Stimulated activated CD4-positive, alpha-beta T cell treated with anti-CD3 and anti-CD28 coated beads, Interleukin-1b, Interleukin-23, amount 100 ng/mL, for 1 hour (primary cell): ENCODE results near the gene LHPP.

Source experiments
- DNase-seq, 2 donors: peaks; one replicate each; pipeline ENCODE4 v3.0.0-alpha.2; 2020; ENCODE audit warnings: low read depth in 2 of 2

Gene LHPP

DNA sequence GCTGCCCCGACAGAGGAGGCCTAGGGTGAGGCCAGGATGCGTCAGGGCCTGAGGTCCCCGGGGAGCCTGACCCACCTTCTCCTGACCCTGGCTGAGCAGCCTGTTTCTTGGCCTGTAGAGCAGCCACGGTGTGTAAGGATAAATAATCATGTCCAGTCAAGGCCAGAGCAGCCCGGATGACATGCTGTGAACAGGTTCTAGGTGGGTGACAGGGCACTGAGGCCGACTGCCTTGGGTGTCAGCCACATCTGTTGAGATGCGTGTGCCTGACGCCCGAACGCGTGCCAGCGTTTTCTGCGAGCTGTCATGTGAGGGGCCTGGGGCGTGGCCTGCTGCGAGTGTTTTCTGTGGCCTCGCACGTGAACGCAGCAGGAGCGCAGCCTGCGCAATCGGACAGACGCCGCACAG is 164.2 kb downstream of the LHPP start:
- no peak for DNase-seq

DNA sequence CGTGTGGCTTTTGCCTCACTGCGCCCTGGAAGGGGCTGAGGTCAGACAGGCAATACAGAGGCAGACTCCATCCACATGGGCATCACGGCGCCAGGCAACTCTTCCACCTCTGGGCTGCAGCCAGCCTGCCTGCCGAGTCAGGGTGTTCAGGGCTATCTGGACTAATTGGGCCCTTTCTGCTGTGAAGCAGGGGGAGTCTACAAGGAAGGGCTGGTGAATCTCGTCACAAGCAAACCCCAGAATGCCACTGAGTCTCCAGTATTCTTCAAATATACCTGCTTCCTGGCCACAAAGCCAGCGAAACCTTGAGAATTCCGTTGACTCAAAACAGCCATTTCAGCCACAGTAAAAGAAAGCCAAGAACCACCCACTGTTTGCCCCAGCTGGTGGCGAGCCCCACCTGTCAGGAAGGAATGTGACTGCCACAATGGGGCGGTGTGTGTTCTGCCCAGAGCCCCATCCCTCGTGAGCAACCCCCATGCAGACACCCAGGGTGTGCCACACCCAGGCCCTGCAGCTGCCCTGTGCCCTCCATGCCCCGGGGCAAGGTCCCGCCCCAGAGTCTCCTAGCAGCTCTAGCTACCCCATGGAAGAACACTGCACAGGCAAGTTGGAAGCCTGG is 165.2 kb downstream of the LHPP start:
- no peak for DNase-seq

DNA sequence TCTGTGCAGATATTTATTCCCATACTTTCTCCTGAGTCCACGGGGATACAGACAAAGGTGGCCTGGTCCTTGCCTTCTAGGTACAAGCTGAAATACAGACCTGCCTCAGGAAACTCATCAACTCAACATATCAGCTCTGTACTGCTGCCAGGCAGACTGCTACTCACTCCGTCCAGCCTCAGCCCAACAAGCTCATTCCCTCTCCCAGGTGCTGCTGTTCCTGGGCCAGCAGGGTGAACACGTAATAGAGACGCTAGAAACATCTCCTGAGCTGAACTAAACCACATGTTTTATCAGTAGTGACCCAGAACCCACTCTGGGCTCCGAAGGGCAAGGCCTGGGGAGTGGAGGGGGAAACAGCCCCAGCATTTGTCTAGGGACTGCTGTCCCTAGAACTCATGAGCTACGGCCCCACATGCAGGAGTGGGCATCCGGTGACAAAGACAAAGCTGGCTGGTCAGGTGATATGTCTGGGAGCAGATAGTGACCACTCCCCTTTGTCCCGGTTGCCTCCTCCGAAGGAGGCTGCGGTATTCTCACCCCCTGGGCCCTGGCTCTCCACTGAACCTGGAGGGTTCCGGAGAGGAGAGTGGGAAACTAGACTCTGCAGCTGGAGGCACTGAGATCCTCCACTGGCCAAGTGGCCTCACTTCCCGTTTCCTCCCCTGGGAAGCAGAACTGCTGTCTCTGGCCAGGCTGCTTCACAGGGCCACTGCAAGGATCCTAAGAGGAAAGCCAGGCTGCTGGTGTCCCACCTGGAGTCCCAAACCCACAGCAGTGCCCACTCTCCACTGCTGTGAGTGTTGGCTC is 166.4 kb downstream of the LHPP start:
- no peak for DNase-seq

DNA sequence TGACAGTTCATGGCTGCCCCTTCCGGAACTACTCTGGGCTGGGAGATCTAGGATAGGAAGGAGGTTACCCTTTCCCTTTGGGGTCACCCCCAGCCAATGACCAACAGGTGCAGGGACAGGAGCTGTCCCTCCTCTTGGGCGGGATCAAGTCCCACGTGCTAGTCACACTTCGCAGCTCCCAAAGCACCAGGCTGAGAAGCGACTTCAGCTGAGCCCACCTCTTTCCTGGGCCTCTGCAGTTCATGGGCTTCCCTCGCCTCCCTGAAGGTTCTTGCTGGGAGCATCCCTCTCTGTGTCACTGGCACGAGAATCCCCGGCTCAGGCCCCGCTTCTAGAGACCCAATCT is 167.0 kb downstream of the LHPP start:
- no peak for DNase-seq

DNA sequence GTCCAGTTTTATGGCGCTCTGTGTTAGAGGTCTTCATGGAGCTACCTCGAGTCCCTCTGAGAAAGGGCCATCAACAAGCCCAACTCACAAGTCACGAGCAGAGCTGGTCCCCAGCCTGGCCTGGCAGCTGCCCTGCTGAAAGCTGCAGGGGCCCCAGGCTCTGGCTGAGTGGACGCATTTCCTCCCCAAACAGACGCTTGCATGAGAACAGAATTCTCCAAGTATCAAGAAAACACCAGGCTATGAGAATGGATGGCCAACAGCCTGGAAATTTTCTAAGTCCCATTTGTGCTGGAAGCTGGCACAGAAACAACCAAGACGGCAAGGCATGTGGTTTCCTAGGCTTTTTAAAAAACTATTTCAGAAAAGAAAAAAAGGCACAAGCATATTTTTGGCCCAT is 167.8 kb downstream of the LHPP start:
- DNase-seq = no peak

DNA sequence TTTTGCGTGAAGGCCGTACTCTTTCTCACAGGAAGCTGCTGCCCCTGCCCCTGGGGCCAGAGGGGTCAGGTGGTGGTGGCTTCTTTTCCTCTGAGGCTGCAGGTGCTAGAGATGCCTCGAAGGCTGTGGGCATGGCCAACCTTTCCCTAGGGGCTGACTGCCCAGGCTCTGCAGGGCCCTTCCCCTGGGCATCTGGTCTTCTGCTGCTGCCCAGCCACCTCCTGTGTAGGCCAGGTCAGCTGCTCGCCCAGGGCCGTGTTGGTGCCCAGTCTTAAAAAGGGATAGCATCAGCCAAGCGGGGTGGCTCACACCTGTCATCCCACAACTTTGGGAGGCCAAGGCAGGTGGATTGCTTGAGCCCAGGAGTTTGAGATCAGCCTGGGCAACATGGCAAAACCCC is 168.2 kb downstream of the LHPP start:
- DNase-seq = no peak

DNA sequence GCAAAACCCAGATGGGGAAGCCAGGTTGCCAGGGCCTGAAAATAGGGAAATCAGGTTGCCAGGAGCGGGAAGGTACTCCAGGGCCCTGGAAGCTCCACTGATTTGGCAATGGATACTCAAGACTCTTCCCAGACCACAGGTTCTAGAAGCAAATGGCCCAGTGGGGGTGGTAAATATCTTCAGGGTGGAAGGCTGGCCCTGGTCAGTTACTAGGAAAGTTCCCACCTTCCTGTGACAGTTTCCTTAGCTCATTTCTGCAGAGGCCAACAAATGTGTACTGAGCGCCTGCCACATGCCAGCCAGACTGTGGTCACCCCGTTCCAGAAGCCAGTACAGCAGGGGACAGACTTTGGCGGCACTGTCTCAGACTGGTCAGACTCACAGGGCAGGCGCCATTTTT is 168.9 kb downstream of the LHPP start:
- no peak for DNase-seq

DNA sequence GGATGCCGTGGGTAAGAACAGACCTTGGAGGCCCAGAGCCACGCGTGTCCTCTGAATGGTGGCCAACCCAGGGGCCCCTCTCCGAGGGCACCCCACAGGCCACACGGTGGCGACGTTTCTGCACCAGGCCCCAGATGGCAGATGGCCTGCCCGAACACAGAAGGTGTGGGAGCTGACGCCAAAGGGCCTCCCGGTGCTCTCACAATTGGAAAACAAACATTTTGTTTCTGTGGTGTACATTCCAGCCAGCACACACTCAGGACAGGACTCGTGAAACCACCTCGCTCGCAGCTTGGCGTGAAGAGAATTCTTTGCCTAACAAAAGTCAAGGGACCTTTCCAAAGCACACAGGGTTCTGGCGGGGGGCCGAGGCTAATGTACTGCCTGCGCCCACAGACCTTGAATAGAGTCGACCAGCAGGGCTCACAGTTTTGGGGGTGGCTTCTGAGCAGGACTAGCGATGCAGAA is 170.5 kb downstream of the LHPP start:
- no peak for DNase-seq

DNA sequence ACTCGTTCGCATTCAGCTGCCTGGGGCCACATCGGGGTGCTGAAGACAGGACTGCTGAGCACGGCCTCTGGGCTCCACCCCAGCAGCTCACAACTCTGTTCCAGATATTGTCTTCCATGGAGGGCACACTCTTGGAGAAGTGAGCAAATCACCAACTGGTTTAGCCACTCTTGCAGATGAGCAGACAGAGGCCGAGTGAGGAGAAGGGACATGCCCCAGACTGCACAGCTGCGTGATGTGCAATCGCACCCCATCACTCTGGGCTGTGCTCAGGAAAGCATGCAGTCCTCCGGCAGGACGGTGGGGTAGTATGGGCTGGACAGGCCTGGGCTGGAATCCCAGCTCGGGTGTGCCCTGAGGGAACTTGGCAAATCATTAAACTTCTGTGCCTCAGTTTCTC is 170.9 kb downstream of the LHPP start:
- DNase-seq = no peak

DNA sequence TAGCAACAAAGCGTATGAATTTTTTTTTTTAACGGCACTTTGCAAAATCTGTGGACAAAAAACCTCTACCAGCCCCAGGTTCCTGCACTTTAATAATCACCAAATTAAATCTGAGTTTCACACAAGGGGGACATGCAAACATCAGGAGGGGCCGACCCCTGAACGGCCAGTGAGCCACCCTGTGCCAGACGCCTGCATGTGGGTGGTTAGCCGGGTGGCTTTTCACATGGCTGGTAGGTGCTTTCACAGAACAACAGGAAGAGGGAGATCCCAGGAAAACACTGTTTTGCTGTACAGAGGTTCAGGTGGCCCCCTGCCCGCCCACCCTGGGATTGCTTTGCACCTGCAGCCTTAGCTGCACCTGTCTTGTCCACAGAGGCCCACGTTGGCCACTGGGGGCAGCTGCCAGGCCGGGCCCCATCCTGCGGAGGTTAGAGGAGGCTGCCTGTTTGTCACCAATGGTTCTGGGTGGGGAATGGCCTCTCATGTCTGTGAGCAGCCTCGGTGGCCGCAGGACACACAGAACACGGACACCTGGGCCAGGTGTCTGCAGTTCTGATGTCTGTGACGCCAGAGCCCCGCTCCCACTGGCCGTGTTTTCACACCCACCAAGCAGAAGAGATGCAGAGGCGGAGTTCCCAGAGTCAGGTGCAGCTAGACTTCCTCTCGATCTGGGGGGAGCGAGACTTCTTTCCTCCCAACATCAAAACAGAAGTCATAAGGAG is 174.8 kb downstream of the LHPP start:
- DNase-seq = no peak

DNA sequence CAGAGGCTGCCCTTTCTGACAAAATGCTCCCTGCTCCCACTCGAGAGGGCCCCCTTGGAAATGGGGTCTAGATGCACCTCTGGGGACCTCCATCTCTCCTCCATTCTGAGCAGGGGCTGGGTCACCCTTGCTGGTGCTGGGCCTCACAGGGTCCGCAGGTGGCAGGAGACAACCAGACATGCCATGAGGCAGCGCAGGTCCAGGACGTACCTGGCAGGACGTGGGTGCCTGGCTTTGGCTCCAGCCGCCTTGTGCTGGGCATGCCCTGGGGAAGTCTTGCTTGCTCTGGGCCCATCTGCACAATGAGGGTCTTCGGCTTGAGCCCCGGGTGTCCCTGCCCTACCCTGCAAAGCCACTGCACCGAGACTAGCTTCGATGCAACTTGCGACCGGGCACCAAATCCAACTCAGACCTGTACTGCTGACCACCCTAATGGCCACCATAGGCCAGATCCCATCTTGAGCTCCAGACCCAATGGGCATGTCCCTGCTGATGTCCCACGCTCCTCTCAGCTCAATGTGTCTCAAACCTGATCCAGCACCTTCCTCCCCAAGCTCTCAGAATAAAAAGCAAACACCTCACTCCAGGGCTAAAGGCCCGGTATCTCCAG is 175.6 kb downstream of the LHPP start:
- no peak for DNase-seq

DNA sequence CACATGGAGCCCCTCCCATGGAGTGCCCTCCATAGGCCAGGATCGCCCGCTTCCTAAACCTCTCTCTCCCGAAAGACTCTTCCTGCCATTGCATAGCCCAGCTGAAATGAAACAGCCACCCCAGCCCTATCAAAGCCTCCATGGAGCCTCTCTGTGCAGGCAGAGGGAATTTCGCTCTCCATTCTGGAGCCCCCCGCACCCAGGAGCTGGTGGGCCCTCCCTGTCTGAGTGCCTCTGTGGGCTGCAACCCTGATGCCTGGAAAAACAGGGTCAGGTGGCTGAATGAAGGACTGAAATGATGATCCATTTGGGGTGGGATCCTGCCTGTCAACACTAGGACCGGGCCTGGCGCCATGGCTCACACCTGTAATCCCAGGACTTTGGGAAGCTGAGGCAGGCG is 176.1 kb downstream of the LHPP start:
- no peak for DNase-seq

DNA sequence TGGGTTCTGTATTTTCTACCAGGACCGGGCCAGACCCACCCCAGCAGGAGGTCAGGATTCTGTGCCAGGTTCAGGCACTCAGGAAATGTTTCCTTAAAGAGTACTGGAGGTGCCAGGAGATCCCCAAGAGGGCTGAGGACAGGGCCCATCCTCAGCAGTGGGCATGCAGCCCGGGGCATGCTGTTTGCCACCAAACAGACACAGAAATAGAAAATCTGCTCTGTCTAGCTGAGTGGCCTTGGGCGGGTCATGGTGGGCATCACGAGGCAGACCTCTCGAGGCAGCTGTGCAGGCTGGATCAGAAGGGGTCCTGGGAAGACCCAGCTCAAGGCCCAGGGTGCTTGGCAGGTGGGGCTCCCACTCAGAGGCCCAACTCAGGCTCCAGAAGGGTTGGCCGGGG is 177.6 kb downstream of the LHPP start:
- no peak for DNase-seq

DNA sequence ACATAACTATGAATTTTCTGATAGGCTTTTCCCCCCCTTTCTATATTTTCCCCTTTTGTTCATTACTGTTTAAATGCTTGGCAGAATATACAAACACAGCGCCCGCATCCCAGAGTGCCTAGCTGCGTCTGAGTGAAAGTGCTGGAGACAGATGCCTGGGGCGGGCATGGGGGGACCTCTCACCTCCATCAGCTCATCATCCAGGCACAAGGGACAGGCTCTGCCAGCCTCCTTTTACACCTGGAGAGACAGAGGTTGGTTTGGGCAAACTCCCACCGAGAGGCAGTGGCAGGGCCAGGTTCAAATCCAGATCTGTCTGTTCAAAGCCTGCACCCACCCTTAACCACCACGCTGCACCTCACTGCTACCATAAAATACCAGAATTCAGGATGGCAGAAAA is 178.0 kb downstream of the LHPP start:
- no peak for DNase-seq

DNA sequence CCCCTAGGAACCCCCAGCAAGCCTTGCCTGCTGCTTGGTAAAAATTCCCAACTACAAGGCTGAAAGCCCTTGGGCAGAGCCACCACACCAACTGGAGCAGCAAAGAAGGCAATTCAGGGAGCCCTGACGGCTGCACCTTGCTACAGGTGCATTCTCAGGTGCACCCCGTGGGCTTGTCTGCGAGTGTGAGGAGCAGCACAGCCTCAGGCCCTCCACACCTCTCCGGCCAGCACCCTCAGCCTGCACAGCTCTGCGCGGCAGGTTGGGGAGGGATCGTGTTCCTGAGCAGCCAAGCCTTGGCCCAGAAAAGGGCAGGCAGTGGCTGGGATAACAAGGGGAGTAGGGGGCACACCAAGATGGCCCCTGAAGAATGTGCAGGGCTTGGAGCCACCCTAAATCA is 178.4 kb downstream of the LHPP start:
- no peak for DNase-seq

DNA sequence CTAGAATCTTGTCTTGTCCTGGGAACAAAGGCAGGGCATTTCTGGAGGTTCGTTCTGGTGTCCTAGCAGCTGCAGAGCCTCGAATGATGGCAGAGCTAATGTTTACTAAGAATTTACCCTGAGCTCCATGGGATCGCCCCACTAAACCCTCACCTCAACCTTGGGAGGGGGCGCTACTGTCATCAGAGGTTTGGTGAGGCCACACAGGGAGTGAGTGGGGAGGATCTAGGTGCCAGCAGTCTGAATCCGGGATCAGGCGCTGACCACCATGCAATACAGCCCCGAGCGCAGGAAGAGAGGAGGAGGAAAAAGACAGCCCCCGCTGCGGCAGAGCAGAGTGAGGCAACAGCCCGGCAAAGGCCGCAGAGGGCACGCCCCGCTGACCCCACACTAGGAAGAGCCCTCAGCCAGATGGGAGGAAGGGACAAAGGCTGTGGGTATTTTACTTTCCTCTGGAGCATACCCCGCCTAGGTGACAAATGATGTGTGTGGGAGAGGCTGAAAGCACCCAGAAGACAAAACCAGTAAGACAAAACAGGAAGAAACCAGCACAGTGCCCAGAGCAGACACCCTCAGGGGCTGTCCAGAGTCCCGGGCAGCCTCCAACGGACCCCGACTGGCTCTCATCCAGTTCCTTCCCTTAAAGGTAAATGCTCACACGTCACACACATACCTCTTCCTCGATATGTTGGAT is 179.1 kb downstream of the LHPP start:
- DNase-seq = no peak

DNA sequence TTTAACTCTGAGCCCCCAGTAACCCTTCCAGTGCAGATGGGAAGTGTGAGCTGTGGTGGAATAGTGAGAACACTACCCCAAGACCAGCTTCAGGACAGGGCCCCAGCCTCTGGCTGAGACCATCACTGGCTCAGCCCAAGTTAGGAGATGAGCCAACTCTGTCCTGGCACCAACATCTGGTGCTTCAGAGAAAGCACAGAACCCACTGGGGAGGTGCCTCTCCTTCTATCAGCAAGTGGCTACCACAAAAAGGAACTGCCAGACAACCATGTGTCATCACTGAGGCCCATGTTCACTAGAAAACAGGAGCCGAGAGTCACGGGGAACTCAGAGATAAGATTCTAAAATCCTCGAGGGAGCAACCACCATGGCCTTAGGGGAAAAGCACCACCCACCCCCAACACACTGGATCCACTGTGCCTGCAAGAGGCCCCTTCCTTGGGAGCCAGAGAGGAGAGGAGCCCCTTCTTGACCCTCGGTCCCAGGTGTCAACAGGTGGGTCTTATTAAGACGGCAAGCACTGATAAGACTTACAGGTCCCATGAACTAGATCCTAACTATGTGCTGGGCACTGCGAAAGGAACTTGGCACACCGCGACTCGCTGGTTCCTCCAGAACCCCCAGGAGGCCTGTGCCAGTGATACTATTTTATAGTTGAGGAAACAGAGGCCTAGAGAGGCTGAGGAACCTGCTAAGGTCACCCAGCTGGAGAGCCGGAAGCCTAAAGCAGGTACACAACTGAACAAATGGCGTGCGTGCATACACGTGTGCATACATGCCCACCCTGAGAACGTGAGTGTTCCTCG is 179.9 kb downstream of the LHPP start:
- DNase-seq = no peak

DNA sequence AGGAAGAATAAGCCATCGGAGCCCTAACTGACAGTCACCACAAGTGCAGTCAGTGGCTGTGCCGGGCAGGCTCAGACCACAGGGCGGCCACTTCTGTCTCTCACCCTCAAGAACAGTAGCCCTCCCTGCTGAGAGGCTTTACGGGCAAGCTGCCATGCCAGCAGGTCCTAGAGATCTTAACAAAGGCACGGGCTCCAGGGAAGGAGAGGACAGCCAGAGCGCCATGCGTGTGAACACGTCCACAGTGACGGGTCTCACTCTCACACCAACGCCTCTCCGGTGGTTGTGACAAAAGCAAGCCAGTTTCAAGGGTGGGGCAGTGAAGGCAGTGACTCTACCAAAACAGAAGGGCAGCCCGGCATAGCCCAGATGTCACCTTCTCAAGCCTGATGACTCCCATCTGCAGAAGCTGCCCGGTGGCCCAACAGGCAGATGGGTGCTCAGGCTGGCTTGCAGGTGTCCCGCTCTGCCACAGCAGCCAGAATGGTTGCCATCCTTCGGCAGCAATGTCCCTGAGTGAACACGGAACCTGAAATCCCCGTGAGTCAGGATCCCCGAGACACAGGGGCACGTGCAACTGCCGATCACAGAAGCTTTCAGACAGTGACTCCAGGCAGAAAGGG is 180.6 kb downstream of the LHPP start:
- DNase-seq = no peak

DNA sequence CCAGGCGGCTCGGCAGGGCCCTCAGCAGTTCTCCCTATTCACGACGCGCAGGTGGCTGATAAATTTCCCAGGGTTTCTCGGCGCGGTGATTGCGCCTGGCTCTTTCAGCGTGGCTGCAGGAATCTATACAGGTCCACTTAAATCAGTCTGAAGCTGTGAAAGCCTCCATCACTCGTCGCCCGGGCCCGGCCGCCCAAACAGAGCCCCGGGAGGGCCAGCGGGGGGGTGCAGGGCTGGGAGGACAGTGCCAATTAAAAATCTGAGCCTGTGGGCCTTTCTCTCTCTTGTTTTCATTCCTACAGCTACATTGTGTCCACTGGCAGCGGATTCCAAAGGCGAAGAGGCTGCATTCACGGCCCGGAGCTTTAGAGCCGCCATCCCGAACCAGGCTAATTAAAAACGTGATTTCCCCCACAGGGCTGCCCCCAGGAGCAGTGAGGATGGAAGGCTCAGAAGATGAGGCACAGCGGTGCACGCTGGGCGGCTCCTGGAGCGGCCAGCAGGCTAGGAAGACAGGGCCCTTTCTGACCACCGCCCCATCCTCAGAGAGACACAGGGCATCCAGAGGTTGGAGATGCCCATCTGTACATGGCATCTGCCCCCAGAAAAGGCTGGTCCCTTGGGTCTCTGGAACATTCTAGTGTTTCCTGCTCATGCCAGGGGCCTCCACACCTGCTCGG is 181.8 kb downstream of the LHPP start:
- DNase-seq = no peak

DNA sequence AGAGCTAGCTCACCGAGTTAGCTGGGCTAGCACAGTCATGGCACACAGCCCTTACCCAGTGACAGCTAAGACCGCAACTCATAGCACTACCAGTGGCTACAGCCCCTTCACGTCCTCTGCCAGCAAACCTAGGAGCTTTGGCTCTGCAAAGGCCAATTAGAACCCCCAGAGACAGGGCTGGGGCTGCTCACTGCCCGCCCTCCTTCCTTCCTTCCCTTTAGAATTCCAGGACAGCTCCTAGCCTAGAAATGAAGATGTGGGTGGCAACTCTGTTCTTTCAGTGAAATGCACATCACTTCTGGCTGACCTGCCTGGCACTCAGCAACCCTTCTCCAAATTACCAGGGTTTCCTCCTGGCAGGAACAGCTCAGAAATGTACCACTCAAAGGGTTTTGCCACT is 182.6 kb downstream of the LHPP start:
- no peak for DNase-seq
